GM15510 (cell line): ENCODE data around the gene ETHE1.

ENCODE experiments used
- POLR2A ChIP-seq: IDR thresholded peaks from 3 replicates; pipeline ENCODE4 v1.6.1; 2011; ENCODE audit warnings: borderline replicate concordance; ENCODE audit not compliant: insufficient read length; ENCODE audit errors: extremely low read depth

Gene ETHE1

GRCh38 chr19:43526884-43527859, at the start of gene ETHE1:
TSS of gene ETHE1 (minus strand) at chr19:43527201. CDS start at chr19:43527177, 24 bp downstream.
- TF ChIP-seq POLR2A: peak; percentile 91

GRCh38 chr19:43575955-43576878, 49.2 kb upstream of the ETHE1 start:
- TF ChIP-seq POLR2A: no peak

GRCh38 chr19:43575156-43575950, 48.4 kb upstream of the ETHE1 start, which contains the start of the genes PINLYP and XRCC1:
TSS of gene PINLYP (plus strand) at chr19:43575801. CDS start at chr19:43577192, 1,391 bp downstream.
TSS of gene XRCC1 (minus strand) at chr19:43575527. CDS start at chr19:43575458, 69 bp downstream.
- peak; percentile 49 for TF ChIP-seq POLR2A

GRCh38 chr19:43574424-43575155, 47.6 kb upstream of the ETHE1 start:
- TF ChIP-seq POLR2A: no peak

GRCh38 chr19:43572171-43572588, 45.2 kb upstream of the ETHE1 start:
- no peak for TF ChIP-seq POLR2A

- TF ChIP-seq POLR2A: no peak
Measured at GRCh38 chr19:43570174-43570791, 43.3 kb upstream of the ETHE1 start.

GRCh38 chr19:43569657-43570056, 42.7 kb upstream of the ETHE1 start:
- TF ChIP-seq POLR2A: no peak

- TF ChIP-seq POLR2A: no peak
Measured at GRCh38 chr19:43564800-43565199, 37.8 kb upstream of the ETHE1 start.

GRCh38 chr19:43563816-43564457, 36.9 kb upstream of the ETHE1 start:
- TF ChIP-seq POLR2A: no peak

- TF ChIP-seq POLR2A: no peak
Measured at GRCh38 chr19:43562698-43563241, 35.8 kb upstream of the ETHE1 start.

- TF ChIP-seq POLR2A: no peak
Measured at GRCh38 chr19:43562226-43562697, 35.3 kb upstream of the ETHE1 start.
